A549 (cell line): ENCODE data around the gene MIEF1. TPM values are rescaled to one million over a fixed set of nuclear protein-coding genes. Genes with fewer than 3 reads are reported as not detected.

Source experiments
- ATAC-seq, 2 experiments: fragments of 200-7000 bp in 1 of 2; fragments of >200 bp in 1 of 2; cut with Nextera tagmentation in 1 of 2; cut with Tn5 transposase in 1 of 2; 3 replicates each; pipeline versions ENCODE4 v1.8.0 to v1.9.1; 2018 to 2020; ENCODE audit warnings: mild to moderate bottlenecking in 1 of 2, moderate library complexity in 1 of 2
- CTCF ChIA-PET: fragments of 300-600 bp; sonication (Branson Sonifier 250); formaldehyde crosslinking; extraction: SDS; loops from one replicate; lab custom pipeline; 2021; ENCODE audit warnings: antibody characterized with exemption, inconsistent platforms; lab: Yijun Ruan, JAX
- POLR2A ChIA-PET: fragments of 350-600 bp; formaldehyde crosslinking; extraction: SDS; loops from one replicate; lab custom pipeline; 2021; ENCODE audit warnings: antibody characterized with exemption, inconsistent platforms; lab: Yijun Ruan, JAX
- DNase-seq, 2 experiments: peaks; one replicate each; pipeline versions ENCODE4 v3.0.0 to v3.0.0-alpha.2; 2011 to 2016; ENCODE audit warnings: low read depth in 1 of 2, low spot score in 1 of 2
- FAIRE-seq: peaks from 2 replicates; lab custom pipeline; 2011; peaks lifted over from hg19 to GRCh38; lab: Jason Lieb, UNC
- H3K27ac ChIP-seq, 2 experiments: fragments of >200 bp; sonication (Bioruptor Twin); formaldehyde crosslinking; 3 replicates each; pipeline ENCODE4 v1.5.1; 2016 to 2017
- H3K4me1 ChIP-seq: fragments of >200 bp; sonication (Bioruptor Twin); formaldehyde crosslinking; 3 replicates; pipeline ENCODE4 v1.6.1; 2016
- H3K4me2 ChIP-seq: fragments of >200 bp; sonication (Bioruptor Twin); formaldehyde crosslinking; 3 replicates; pipeline ENCODE4 v1.6.1; 2016
- H3K4me3 ChIP-seq: fragments of >200 bp; sonication (Bioruptor Twin); formaldehyde crosslinking; 3 replicates; pipeline ENCODE4 v1.5.1; 2016
- H3K9me3 ChIP-seq: fragments of >200 bp; sonication (Bioruptor Twin); formaldehyde crosslinking; 3 replicates; pipeline ENCODE4 v1.6.1; 2016
- ATOH8 ChIP-seq: fragments of 250-450 bp; sonication (Bioruptor Pico); IDR thresholded peaks from 2 replicates; pipeline ENCODE4 v1.5.0; 2020; ENCODE audit warnings: low read depth, mild to moderate bottlenecking, moderate library complexity
- BHLHE40 ChIP-seq: IDR thresholded peaks from 2 replicates; pipeline ENCODE4 v1.6.1; 2012; ENCODE audit warnings: low read depth, low read length, inconsistent platforms
- CBX2 ChIP-seq: fragments of 200-600 bp; sonication (generic); IDR thresholded peaks from 2 replicates; pipeline ENCODE4 v1.6.1; 2016; ENCODE audit warnings: low read depth, mild to moderate bottlenecking, borderline replicate concordance
- CBX8 ChIP-seq: fragments of 200-600 bp; sonication (generic); IDR thresholded peaks from 2 replicates; pipeline ENCODE4 v1.6.1; 2016
- EHMT2 ChIP-seq: fragments of 200-600 bp; sonication (generic); IDR thresholded peaks from 2 replicates; pipeline ENCODE4 v1.6.1; 2016; ENCODE audit warnings: antibody characterized with exemption, low read depth, mild to moderate bottlenecking, moderate library complexity
- ELK1 ChIP-seq: fragments of 150-350 bp; IDR thresholded peaks from 2 replicates; pipeline ENCODE4 v1.6.1; 2014; ENCODE audit warnings: low read depth, mild to moderate bottlenecking, low read length
- ESRRA ChIP-seq: fragments of 150-350 bp; IDR thresholded peaks from 2 replicates; pipeline ENCODE4 v1.6.1; 2014; ENCODE audit warnings: mild to moderate bottlenecking, low read length, borderline replicate concordance
- FOSB ChIP-seq: fragments of 250-450 bp; sonication (Bioruptor Pico); IDR thresholded peaks from 2 replicates; pipeline ENCODE4 v1.5.0; 2020; ENCODE audit warnings: mild to moderate bottlenecking, moderate library complexity
- FOXS1 ChIP-seq: fragments of 250-450 bp; sonication (Bioruptor Pico); IDR thresholded peaks from 2 replicates; pipeline ENCODE4 v1.5.0; 2020; ENCODE audit warnings: mild to moderate bottlenecking, moderate library complexity
- HDAC2 ChIP-seq: fragments of 200-600 bp; sonication (generic); IDR thresholded peaks from 2 replicates; pipeline ENCODE4 v1.6.1; 2016
- HES2 ChIP-seq: fragments of >200 bp; sonication (Bioruptor Twin); formaldehyde crosslinking; IDR thresholded peaks from 2 replicates; pipeline ENCODE4 v1.6.1; 2016
- HMGXB4 ChIP-seq: fragments of 250-450 bp; sonication (Bioruptor Pico); IDR thresholded peaks from 2 replicates; pipeline ENCODE4 v1.5.0; 2021; ENCODE audit warnings: mild to moderate bottlenecking, moderate library complexity, borderline replicate concordance
- HOXA7 ChIP-seq: fragments of 250-450 bp; sonication (Bioruptor Pico); IDR thresholded peaks from 2 replicates; pipeline ENCODE4 v1.5.0; 2020; ENCODE audit warnings: mild to moderate bottlenecking, moderate library complexity
- HOXB5 ChIP-seq: fragments of 250-450 bp; sonication (Bioruptor Pico); IDR thresholded peaks from 2 replicates; pipeline ENCODE4 v1.5.0; 2020; ENCODE audit warnings: mild to moderate bottlenecking, moderate library complexity
- KDM1A ChIP-seq: fragments of 200-600 bp; sonication (generic); IDR thresholded peaks from 2 replicates; pipeline ENCODE4 v1.6.1; 2016; ENCODE audit warnings: low read depth, mild to moderate bottlenecking
- MAFK ChIP-seq: fragments of 450-650 bp; IDR thresholded peaks from 2 replicates; pipeline ENCODE4 v1.6.1; 2014; ENCODE audit not compliant: partially characterized antibody
- MAZ ChIP-seq: fragments of 150-350 bp; IDR thresholded peaks from 2 replicates; pipeline ENCODE4 v1.6.1; 2014; ENCODE audit warnings: antibody characterized with exemption, low read depth, low read length, borderline replicate concordance
- PHF8 ChIP-seq: fragments of 200-600 bp; sonication (generic); IDR thresholded peaks from 2 replicates; pipeline ENCODE4 v1.6.1; 2016; ENCODE audit warnings: low read depth, mild to moderate bottlenecking, antibody characterized with exemption, moderate library complexity, borderline replicate concordance
- POLR2A ChIP-seq: IDR thresholded peaks from 2 replicates; pipeline ENCODE4 v1.6.1; 2012; ENCODE audit warnings: mild to moderate bottlenecking, low read length
- RARB ChIP-seq: fragments of 250-450 bp; sonication (Bioruptor Pico); IDR thresholded peaks from 2 replicates; pipeline ENCODE4 v1.8.0; 2021; ENCODE audit warnings: mild to moderate bottlenecking, moderate library complexity
- REST ChIP-seq: fragments of 200-600 bp; sonication (generic); IDR thresholded peaks from 2 replicates; pipeline ENCODE4 v1.6.1; 2016; ENCODE audit warnings: antibody characterized with exemption, mild to moderate bottlenecking, moderate library complexity
- RFX5 ChIP-seq: fragments of 450-650 bp; IDR thresholded peaks from 2 replicates; pipeline ENCODE4 v1.7.1; 2014; ENCODE audit warnings: antibody characterized with exemption, mild to moderate bottlenecking, moderate library complexity
- SMC3 ChIP-seq: fragments of >200 bp; sonication (Bioruptor Twin); formaldehyde crosslinking; IDR thresholded peaks from 3 replicates; pipeline ENCODE4 v1.6.1; 2018; ENCODE audit warnings: inconsistent platforms
- SREBF2 ChIP-seq: fragments of 450-650 bp; IDR thresholded peaks from 2 replicates; pipeline ENCODE4 v1.6.1; 2014; ENCODE audit warnings: mild to moderate bottlenecking, moderate library complexity
- TFCP2L1 ChIP-seq: fragments of 250-450 bp; sonication (Bioruptor Pico); IDR thresholded peaks from 2 replicates; pipeline ENCODE4 v1.5.0; 2021; ENCODE audit warnings: mild to moderate bottlenecking
- USF2 ChIP-seq: fragments of 450-650 bp; IDR thresholded peaks from 2 replicates; pipeline ENCODE4 v1.6.1; 2014; ENCODE audit warnings: antibody characterized with exemption
- ZFP36 ChIP-seq: fragments of 450-650 bp; IDR thresholded peaks from 2 replicates; pipeline ENCODE4 v1.6.1; 2014; ENCODE audit warnings: borderline replicate concordance; ENCODE audit not compliant: partially characterized antibody
- ZNF302 ChIP-seq: fragments of 250-450 bp; sonication (Bioruptor Pico); IDR thresholded peaks from 2 replicates; pipeline ENCODE4 v1.9.0; 2021; ENCODE audit warnings: inconsistent platforms, mild to moderate bottlenecking, moderate library complexity
- WGBS: methylation state at CpG from one replicate; pipeline ENCODE4 v1.1.6; 2017; ENCODE audit errors: missing lambda C conversion rate; 5-methylcytosine and 5-hydroxymethylcytosine counted together
- polyA plus RNA-seq, 4 experiments: library from polyadenylated mRNA; depleted of rRNA in 3 of 4; stranded (reverse); fragments of >200 nt; fragmentation: RNase III in 1 of 4; extraction: RNeasy Plus Mini Kit Qiagen cat#74134 plus additional on column Dnase treatment in 1 of 4; gene quantifications; 2 replicates in 3 of 4; 3 replicates in 1 of 4; pipeline ENCODE4 v1.2.3, GENCODE V29; 2011 to 2017

Gene MIEF1
- polyA plus RNA-seq, 2 of the 4 experiments (the other 2 are of a cell fraction) = 18.8 to 20.5 TPM

GRCh38 chr22:39479254-39479653 is 22.8 kb upstream of the MIEF1 start:
- H3K4me2 ChIP-seq = no peak overlapping the region
- no peak for TF ChIP-seq POLR2A
- no peak for TF ChIP-seq FOSB (CRISPR knock-in tag)
- TF ChIP-seq HMGXB4 = no peak
- no peak for TF ChIP-seq CBX2
- no peak for TF ChIP-seq ZFP36
- TF ChIP-seq SREBF2 = no peak
- TF ChIP-seq ATOH8 (CRISPR knock-in tag) = no peak
- TF ChIP-seq HES2 = no peak
- no peak for TF ChIP-seq HDAC2
- no peak for TF ChIP-seq REST
- no peak for TF ChIP-seq CBX8
- TF ChIP-seq TFCP2L1 (CRISPR knock-in tag) = no peak
- no peak for TF ChIP-seq ELK1
- TF ChIP-seq EHMT2 = no peak
- TF ChIP-seq SMC3 = no peak
- no peak for FAIRE-seq
- no peak overlapping the region for H3K27ac ChIP-seq
- H3K4me1 ChIP-seq = peaks cover 4% of the 10 kb centered on the region; the same call in 1 of the 3 replicates
- WGBS = 14% methylated on average over 1 of the region's 3 CpGs
- H3K4me3 ChIP-seq = no peak overlapping the region
- H3K9me3 ChIP-seq = no peaks in the 10 kb centered on the region
- ChIA-PET CTCF (interaction anchor here (1.2 to 6.4 kb wide), 4 partner anchors 14 to 343 kb away, joined by 4 to 43 read pairs (median 6); no protein-coding TSS in a partner anchor), POLR2A (no interaction called here)
- ATAC-seq = no peak
- no peak for DNase-seq

- ChIA-PET CTCF (interaction anchor here (2.3 to 6.4 kb wide), 2 partner anchors 13 to 16 kb away, joined by 8 to 43 read pairs; no protein-coding TSS in a partner anchor), POLR2A (no interaction called here)
- Histone ChIP-seq H3K9me3 (no peaks in the 10 kb centered on the region), H3K27ac (no peak overlapping the region), H3K4me3 (no peak overlapping the region), H3K4me1 (no peaks in the 10 kb centered on the region), H3K4me2 (no peak overlapping the region)
- no peak for ATAC-seq
- 57% methylated on average over 1 of the region's 1 CpG for WGBS
- DNase-seq = no peak
- FAIRE-seq = no peak
- TF ChIP-seq ESRRA (no peak), RARB (no peak), KDM1A (no peak), ZNF302 (CRISPR knock-in tag) (no peak), MAZ (no peak), CBX2 (no peak), PHF8 (no peak), RFX5 (no peak), HES2 (no peak), HOXB5 (CRISPR knock-in tag) (no peak), USF2 (no peak), BHLHE40 (no peak), HOXA7 (CRISPR knock-in tag) (no peak), MAFK (no peak), ATOH8 (CRISPR knock-in tag) (no peak), FOXS1 (CRISPR knock-in tag) (no peak)
These were observed 21.5 kb upstream of the MIEF1 start for GRCh38 chr22:39480557-39480956.
